HL-60 (cell line): ENCODE measurements around the gene MARCHF9.
"Not testable (repeated sequence)": the region's sequence is repeated elsewhere in the genome, so short reads cannot be mapped to it uniquely, and the experiment has no call there.

ENCODE experiments used
- DNase-seq, 2 experiments: peaks; one replicate each; pipeline ENCODE4 v3.0.0-alpha.2; 2010 to 2020; ENCODE audit warnings: low read depth in 1 of 2, low spot score in 1 of 2
- H3K27ac ChIP-seq: fragments of 250-450 bp; sonication (Bioruptor Pico); replicated peaks from 2 replicates; pipeline ENCODE4 v1.5.1; 2020; ENCODE audit warnings: mild to moderate bottlenecking, moderate library complexity
- H3K27me3 ChIP-seq: fragments of 250-450 bp; sonication (Bioruptor Pico); 2 replicates; pipeline ENCODE4 v1.5.1; 2021; ENCODE audit warnings: mild to moderate bottlenecking, moderate library complexity; ENCODE audit not compliant: insufficient read depth, poor library complexity, severe bottlenecking
- H3K4me3 ChIP-seq: replicated peaks from 2 replicates; pipeline ENCODE4 v1.5.1; 2011; ENCODE audit warnings: mild to moderate bottlenecking, control low read depth, low read length; ENCODE audit not compliant: insufficient read depth
- GABPA ChIP-seq: IDR thresholded peaks from 2 replicates; pipeline ENCODE4 v1.6.1; 2012; ENCODE audit warnings: low read depth
- POLR2AphosphoS5 ChIP-seq: IDR thresholded peaks from 2 replicates; pipeline ENCODE4 v1.6.1; 2012; ENCODE audit warnings: low read depth
- SPI1 ChIP-seq: IDR thresholded peaks from 2 replicates; pipeline ENCODE4 v1.6.1; 2012; ENCODE audit warnings: low read depth, mild to moderate bottlenecking, borderline replicate concordance
- TF ChIP-seq, protein P1 (sequence below): IDR thresholded peaks from 2 replicates; pipeline ENCODE4 v1.6.1; 2012; ENCODE audit warnings: low read depth; ENCODE audit not compliant: insufficient replicate concordance
- TF ChIP-seq, protein P2 (sequence below): IDR thresholded peaks from one replicate; pipeline ENCODE4 v1.5.1; 2011; ENCODE audit warnings: low read length, control low read depth, inconsistent platforms; ENCODE audit not compliant: insufficient read depth

Gene MARCHF9

DNA sequence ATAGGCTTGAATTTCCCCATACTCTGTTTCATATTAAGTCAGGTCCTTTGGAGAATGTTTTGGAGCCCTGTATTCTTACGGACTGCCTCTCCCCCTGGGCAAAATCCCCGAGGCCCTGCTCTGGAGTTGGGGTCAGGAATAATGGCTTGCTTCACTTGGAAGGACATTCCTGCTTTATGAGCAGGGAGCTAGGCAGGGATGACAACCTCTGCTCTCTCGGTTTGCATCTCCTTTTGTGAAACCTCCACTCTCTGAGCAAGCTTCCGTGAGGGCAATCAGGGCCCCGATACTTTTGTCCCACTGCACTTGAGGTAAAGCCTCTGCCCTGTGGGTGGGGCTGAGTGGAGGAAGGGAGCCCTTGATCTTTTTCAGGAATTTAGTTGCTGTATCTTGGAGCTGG is 41.7 kb upstream of the MARCHF9 start:
- TF ChIP-seq POLR2AphosphoS5 (no peak), SPI1 (no peak), GABPA (no peak)
- TF ChIP-seq, protein P1, sequence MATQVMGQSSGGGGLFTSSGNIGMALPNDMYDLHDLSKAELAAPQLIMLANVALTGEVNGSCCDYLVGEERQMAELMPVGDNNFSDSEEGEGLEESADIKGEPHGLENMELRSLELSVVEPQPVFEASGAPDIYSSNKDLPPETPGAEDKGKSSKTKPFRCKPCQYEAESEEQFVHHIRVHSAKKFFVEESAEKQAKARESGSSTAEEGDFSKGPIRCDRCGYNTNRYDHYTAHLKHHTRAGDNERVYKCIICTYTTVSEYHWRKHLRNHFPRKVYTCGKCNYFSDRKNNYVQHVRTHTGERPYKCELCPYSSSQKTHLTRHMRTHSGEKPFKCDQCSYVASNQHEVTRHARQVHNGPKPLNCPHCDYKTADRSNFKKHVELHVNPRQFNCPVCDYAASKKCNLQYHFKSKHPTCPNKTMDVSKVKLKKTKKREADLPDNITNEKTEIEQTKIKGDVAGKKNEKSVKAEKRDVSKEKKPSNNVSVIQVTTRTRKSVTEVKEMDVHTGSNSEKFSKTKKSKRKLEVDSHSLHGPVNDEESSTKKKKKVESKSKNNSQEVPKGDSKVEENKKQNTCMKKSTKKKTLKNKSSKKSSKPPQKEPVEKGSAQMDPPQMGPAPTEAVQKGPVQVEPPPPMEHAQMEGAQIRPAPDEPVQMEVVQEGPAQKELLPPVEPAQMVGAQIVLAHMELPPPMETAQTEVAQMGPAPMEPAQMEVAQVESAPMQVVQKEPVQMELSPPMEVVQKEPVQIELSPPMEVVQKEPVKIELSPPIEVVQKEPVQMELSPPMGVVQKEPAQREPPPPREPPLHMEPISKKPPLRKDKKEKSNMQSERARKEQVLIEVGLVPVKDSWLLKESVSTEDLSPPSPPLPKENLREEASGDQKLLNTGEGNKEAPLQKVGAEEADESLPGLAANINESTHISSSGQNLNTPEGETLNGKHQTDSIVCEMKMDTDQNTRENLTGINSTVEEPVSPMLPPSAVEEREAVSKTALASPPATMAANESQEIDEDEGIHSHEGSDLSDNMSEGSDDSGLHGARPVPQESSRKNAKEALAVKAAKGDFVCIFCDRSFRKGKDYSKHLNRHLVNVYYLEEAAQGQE: no peak
- TF ChIP-seq, protein P2, sequence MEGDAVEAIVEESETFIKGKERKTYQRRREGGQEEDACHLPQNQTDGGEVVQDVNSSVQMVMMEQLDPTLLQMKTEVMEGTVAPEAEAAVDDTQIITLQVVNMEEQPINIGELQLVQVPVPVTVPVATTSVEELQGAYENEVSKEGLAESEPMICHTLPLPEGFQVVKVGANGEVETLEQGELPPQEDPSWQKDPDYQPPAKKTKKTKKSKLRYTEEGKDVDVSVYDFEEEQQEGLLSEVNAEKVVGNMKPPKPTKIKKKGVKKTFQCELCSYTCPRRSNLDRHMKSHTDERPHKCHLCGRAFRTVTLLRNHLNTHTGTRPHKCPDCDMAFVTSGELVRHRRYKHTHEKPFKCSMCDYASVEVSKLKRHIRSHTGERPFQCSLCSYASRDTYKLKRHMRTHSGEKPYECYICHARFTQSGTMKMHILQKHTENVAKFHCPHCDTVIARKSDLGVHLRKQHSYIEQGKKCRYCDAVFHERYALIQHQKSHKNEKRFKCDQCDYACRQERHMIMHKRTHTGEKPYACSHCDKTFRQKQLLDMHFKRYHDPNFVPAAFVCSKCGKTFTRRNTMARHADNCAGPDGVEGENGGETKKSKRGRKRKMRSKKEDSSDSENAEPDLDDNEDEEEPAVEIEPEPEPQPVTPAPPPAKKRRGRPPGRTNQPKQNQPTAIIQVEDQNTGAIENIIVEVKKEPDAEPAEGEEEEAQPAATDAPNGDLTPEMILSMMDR: no peak
- Histone ChIP-seq H3K4me3 (no peak overlapping the region), H3K27ac (no peak overlapping the region), H3K27me3 (no peaks in the 10 kb centered on the region)
- no peak for DNase-seq

DNA sequence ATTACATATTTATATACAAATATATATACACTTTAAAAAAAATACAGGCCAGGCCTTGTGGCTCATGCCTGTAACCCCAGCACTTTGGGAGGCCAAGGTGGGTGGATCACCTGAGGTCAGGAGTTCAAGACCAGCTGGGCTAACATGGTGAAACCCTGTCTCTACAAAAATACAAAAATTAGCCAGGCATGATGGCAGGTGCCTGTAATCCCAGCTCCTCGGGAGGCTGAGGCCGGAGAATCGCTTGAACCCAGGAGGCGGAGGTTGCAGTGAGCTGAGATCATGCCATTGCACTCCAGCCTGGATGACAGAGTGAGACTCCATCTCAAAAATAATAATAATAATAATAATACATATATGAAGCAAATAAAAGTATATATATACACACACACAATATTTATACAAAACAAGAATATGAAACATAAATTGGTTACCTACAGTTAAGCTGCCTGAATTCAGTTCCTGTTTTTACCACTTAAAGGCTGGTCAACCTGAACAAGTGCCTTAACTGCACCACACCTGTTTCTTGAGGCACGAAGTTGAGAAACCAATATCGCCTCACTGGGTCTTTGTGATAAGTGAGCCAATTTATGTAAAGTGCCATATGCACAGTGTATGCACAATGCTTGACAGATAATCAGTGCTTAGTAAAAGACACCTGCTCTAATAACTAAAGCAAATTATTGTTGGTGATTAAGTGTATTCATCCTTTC is 39.7 kb upstream of the MARCHF9 start:
- H3K27me3 ChIP-seq, DNase-seq, H3K27ac ChIP-seq, H3K4me3 ChIP-seq: not testable (repeated sequence)

DNA sequence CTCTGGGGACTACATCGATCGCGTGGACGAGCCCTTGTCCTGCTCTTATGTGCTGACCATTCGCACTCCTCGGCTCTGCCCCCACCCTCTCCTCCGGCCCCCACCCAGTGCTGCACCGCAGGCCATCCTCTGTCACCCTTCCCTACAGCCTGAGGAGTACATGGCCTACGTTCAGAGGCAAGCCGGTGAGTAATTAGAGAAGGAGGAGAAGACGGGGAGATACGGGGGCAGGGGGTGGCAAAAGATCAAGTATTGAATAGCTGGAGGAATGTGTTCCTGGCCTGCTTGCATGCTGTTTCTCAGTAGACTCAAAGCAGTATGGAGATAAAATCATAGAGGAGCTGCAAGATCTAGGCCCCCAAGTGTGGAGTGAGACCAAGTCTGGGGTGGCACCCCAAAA is 39.1 kb upstream of the MARCHF9 start:
- no peak for DNase-seq

DNA sequence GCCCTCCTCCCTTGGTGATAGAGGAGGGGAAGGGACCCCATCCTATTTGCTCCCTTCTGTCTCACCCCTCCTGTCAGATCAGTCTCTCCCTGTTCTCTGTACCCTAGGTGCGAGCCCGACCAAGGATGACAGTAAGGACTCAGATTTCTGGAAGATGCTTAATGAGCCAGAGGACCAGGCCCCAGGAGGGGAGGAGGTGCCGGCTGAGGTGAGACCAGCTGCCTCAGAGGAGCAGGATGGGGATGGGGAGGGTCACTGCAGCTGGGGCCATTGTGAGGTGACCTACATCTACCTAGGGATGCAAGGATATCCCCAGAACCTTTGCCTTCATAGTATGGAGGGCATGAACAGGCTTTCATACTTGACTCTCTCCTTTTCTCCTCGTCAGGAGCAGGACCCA is 38.6 kb upstream of the MARCHF9 start:
- no peaks in the 10 kb centered on the region for H3K27me3 ChIP-seq
- H3K4me3 ChIP-seq: no peak overlapping the region
- H3K27ac ChIP-seq: no peak overlapping the region
- no peak for DNase-seq
- TF ChIP-seq POLR2AphosphoS5: no peak
- TF ChIP-seq GABPA: no peak
- TF ChIP-seq, protein P1: no peak
- TF ChIP-seq, protein P2: no peak
- no peak for TF ChIP-seq SPI1

More for the DNA sequence above, 39.1 kb upstream of the MARCHF9 start:
- no peak overlapping the region for H3K4me3 ChIP-seq
- H3K27ac ChIP-seq: no peak overlapping the region
- no peaks in the 10 kb centered on the region for H3K27me3 ChIP-seq
- TF ChIP-seq POLR2AphosphoS5 (no peak), SPI1 (no peak), GABPA (no peak)
- TF ChIP-seq, protein P2: no peak
- TF ChIP-seq, protein P1: no peak
